Kidney glomerular epithelial cell (primary cell): ENCODE data around the gene SLC5A1.

Experiments
- DNase-seq: peaks from one replicate; lab custom pipeline; 2025; lab: John Stamatoyannopoulos, UW

Gene SLC5A1

GRCh38 chr22:32050678-32051515, 7.8 kb downstream of the SLC5A1 start:
- peak; percentile 43 for DNase-seq

- DNase-seq: no peak
Measured at GRCh38 chr22:32052244-32052643, 9.2 kb downstream of the SLC5A1 start.

- no peak for DNase-seq
Measured at GRCh38 chr22:32052936-32053791, 10.1 kb downstream of the SLC5A1 start.

- no peak for DNase-seq
Measured at GRCh38 chr22:32055069-32055468, 12.0 kb downstream of the SLC5A1 start.

GRCh38 chr22:32058656-32059260, 15.7 kb downstream of the SLC5A1 start:
- DNase-seq: peak; percentile 18

GRCh38 chr22:32059426-32059825, 16.4 kb downstream of the SLC5A1 start:
- DNase-seq: no peak

- no peak for DNase-seq
Measured at GRCh38 chr22:32063701-32064100, 20.6 kb downstream of the SLC5A1 start.

GRCh38 chr22:32066820-32067219, 23.8 kb downstream of the SLC5A1 start:
- no peak for DNase-seq

- DNase-seq: no peak
Measured at GRCh38 chr22:32067613-32068012, 24.6 kb downstream of the SLC5A1 start.

GRCh38 chr22:32069579-32070372, 26.7 kb downstream of the SLC5A1 start:
- DNase-seq: no peak

- no peak for DNase-seq
Measured at GRCh38 chr22:32073262-32073661, 30.2 kb downstream of the SLC5A1 start.

GRCh38 chr22:32073823-32074380, 30.8 kb downstream of the SLC5A1 start:
- DNase-seq: no peak

GRCh38 chr22:32075997-32076760, 33.1 kb downstream of the SLC5A1 start:
- no peak for DNase-seq

- DNase-seq: no peak
Measured at GRCh38 chr22:32076761-32077084, 33.7 kb downstream of the SLC5A1 start.

- no peak for DNase-seq
Measured at GRCh38 chr22:32077151-32077550, 34.1 kb downstream of the SLC5A1 start.

GRCh38 chr22:32079130-32080089, 36.3 kb downstream of the SLC5A1 start:
- peak; percentile 81 for DNase-seq

- peak; percentile 52 for DNase-seq
Measured at GRCh38 chr22:32080904-32081303, 37.8 kb downstream of the SLC5A1 start.

GRCh38 chr22:32082331-32082730, 39.3 kb downstream of the SLC5A1 start:
- DNase-seq: no peak

GRCh38 chr22:32083000-32083399, 39.9 kb downstream of the SLC5A1 start:
- no peak for DNase-seq

- no peak for DNase-seq
Measured at GRCh38 chr22:32083814-32084213, 40.8 kb downstream of the SLC5A1 start.
